ENCODE measurements around the gene ZNF33A.
A peak's percentile ranks its signal among the peaks of the same experiment; 100 is the strongest.

DNA sequence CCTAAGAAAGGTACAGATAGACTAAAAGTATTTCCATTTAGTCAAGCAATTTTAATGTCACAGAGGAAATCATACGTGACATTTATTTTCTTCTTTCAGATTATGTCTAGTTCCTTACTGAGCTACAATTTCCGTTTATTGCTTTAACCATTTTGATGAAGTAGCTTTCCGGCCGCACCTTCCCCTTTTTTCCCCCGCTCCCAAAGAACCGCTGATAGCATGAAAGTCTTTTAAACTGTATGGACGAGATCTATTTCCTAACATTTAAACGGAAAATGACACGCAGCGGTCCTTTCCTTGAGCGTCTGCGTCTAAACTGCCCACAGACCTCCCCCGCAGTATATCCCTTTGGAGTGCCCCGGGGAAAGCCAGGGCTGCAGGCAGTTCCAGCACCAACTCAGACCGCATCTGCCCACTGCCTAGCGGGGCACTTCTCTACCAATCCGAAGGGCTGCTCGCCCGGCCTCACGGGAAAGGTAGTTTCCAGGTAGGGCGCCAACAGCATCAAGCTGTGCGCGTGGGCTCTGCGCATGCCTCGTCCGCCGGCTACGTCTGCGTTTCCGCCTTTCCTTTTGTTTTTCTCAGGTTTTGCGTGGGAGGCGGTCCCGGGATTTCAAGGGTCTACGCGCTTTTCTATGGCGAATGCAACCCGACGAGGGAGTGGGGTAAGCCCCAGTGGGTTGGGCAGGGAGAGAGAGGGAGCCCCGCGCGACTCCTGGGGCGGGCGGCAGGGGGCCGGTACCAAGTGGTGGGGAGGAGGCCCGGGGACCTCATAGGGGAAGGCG lies at the start of gene ZNF33A:
- peak; percentile 72 for TF ChIP-seq POLR2A (IDR thresholded peaks at IDR 0.05; ENCODE audit: low read length)
- no peak for TF ChIP-seq GATA1 (IDR thresholded peaks at IDR 0.05; ENCODE audit: low read depth, low read length)
